ENCODE results near the gene GPR17.

DNA sequence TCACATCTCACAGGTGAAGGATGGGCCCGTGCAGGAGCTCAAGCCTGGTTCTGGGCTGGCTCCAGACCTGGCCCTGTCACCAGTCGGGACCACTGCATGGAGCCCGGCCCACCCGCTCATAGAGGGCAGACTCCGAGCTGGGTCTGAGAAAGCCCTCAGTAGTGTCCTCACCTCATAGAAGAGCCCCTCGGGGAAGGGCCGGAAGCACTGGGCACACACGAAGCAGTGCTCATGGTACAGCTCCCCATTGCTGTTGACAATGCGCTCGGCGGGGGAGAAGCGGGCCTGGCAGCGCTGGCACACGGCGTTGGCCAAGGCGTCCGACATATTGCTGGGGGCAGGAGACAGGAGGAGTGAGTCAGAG is 11.3 kb downstream of the GPR17 start:
- TF ChIP-seq ISL1 (CRISPR knock-in tag; IDR thresholded peaks at IDR 0.05), result no peak
- no peak for TF ChIP-seq CSDC2 (CRISPR knock-in tag; IDR thresholded peaks at IDR 0.05)
- TF ChIP-seq ZFP3 (CRISPR knock-in tag; IDR thresholded peaks at IDR 0.05), result no peak
- no peak for TF ChIP-seq ZC3H10 (CRISPR knock-in tag; IDR thresholded peaks at IDR 0.05)
- no peak for TF ChIP-seq GLIS3 (CRISPR knock-in tag; IDR thresholded peaks at IDR 0.05)
- no peak for TF ChIP-seq TOX (CRISPR knock-in tag; IDR thresholded peaks at IDR 0.05; ENCODE audit: borderline replicate concordance)
- TF ChIP-seq, protein P1, sequence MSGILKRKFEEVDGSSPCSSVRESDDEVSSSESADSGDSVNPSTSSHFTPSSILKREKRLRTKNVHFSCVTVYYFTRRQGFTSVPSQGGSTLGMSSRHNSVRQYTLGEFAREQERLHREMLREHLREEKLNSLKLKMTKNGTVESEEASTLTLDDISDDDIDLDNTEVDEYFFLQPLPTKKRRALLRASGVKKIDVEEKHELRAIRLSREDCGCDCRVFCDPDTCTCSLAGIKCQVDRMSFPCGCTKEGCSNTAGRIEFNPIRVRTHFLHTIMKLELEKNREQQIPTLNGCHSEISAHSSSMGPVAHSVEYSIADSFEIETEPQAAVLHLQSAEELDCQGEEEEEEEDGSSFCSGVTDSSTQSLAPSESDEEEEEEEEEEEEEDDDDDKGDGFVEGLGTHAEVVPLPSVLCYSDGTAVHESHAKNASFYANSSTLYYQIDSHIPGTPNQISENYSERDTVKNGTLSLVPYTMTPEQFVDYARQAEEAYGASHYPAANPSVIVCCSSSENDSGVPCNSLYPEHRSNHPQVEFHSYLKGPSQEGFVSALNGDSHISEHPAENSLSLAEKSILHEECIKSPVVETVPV (CRISPR knock-in tag; IDR thresholded peaks at IDR 0.05), result no peak
- TF ChIP-seq ARNTL (CRISPR knock-in tag; IDR thresholded peaks at IDR 0.05; ENCODE audit: borderline replicate concordance, low read depth), result no peak
- TF ChIP-seq, protein P2, sequence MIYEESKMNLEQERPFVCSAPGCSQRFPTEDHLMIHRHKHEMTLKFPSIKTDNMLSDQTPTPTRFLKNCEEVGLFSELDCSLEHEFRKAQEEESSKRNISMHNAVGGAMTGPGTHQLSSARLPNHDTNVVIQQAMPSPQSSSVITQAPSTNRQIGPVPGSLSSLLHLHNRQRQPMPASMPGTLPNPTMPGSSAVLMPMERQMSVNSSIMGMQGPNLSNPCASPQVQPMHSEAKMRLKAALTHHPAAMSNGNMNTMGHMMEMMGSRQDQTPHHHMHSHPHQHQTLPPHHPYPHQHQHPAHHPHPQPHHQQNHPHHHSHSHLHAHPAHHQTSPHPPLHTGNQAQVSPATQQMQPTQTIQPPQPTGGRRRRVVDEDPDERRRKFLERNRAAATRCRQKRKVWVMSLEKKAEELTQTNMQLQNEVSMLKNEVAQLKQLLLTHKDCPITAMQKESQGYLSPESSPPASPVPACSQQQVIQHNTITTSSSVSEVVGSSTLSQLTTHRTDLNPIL (CRISPR knock-in tag; IDR thresholded peaks at IDR 0.05; ENCODE audit: low read depth), result no peak
- TF ChIP-seq ZFP30 (CRISPR knock-in tag; IDR thresholded peaks at IDR 0.05), result no peak
- no peak for TF ChIP-seq TCF4 (CRISPR knock-in tag; IDR thresholded peaks at IDR 0.05; ENCODE audit: borderline replicate concordance)
- no peak for TF ChIP-seq OSR1 (CRISPR knock-in tag; IDR thresholded peaks at IDR 0.05)
- TF ChIP-seq RARB (CRISPR knock-in tag; IDR thresholded peaks at IDR 0.05), result no peak
- TF ChIP-seq, protein P3, sequence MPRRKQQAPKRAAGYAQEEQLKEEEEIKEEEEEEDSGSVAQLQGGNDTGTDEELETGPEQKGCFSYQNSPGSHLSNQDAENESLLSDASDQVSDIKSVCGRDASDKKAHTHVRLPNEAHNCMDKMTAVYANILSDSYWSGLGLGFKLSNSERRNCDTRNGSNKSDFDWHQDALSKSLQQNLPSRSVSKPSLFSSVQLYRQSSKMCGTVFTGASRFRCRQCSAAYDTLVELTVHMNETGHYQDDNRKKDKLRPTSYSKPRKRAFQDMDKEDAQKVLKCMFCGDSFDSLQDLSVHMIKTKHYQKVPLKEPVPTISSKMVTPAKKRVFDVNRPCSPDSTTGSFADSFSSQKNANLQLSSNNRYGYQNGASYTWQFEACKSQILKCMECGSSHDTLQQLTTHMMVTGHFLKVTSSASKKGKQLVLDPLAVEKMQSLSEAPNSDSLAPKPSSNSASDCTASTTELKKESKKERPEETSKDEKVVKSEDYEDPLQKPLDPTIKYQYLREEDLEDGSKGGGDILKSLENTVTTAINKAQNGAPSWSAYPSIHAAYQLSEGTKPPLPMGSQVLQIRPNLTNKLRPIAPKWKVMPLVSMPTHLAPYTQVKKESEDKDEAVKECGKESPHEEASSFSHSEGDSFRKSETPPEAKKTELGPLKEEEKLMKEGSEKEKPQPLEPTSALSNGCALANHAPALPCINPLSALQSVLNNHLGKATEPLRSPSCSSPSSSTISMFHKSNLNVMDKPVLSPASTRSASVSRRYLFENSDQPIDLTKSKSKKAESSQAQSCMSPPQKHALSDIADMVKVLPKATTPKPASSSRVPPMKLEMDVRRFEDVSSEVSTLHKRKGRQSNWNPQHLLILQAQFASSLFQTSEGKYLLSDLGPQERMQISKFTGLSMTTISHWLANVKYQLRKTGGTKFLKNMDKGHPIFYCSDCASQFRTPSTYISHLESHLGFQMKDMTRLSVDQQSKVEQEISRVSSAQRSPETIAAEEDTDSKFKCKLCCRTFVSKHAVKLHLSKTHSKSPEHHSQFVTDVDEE (CRISPR knock-in tag; IDR thresholded peaks at IDR 0.05), result no peak

Data from SK-N-SH treated with all-trans-retinoic acid at 6 μM for 48 hours (cell line).